SK-N-SH (cell line): ENCODE results near the gene ZFP14. TPM values are rescaled to one million over a fixed set of nuclear protein-coding genes. Genes with fewer than 3 reads are reported as not detected.

Experiments
- CTCF ChIA-PET: fragments of 300-600, 350-600 bp; formaldehyde crosslinking; extraction: SDS; loops from one replicate; lab custom pipeline; 2021; lab: Yijun Ruan, JAX
- POLR2A ChIA-PET: fragments of 350-600 bp; sonication (Branson Sonifier 250); formaldehyde crosslinking; extraction: SDS; loops from one replicate; lab custom pipeline; 2020; ENCODE audit warnings: antibody characterized with exemption, inconsistent platforms; lab: Yijun Ruan, JAX
- DNase-seq: peaks from one replicate; pipeline ENCODE4 v3.0.0; 2012
- H2AFZ ChIP-seq: fragments of 200-600 bp; sonication (generic); 2 replicates; pipeline ENCODE4 v1.8.1; 2016; ENCODE audit warnings: antibody characterized with exemption, mild to moderate bottlenecking, low read depth
- H3F3A ChIP-seq: fragments of 200-600 bp; sonication (generic); replicated peaks from 2 replicates; pipeline ENCODE3; 2016; ENCODE audit warnings: antibody characterized with exemption, mild to moderate bottlenecking; ENCODE audit not compliant: insufficient read depth
- H3K27ac ChIP-seq, 2 experiments: fragments of 200-500 bp in 1 of 2; fragments of 200-600 bp in 1 of 2; sonication (Bioruptor generic) in 1 of 2; sonication (generic), shearing (Covaris generic) in 1 of 2; 2 replicates each; pipeline versions ENCODE4 v1.5.1 to v1.6.1; 2014 to 2016; ENCODE audit warnings: low read depth in 2 of 2, inconsistent platforms in 1 of 2, low read length in 1 of 2, mild to moderate bottlenecking in 1 of 2, mixed read lengths in 1 of 2
- H3K27me3 ChIP-seq: fragments of 200-600 bp; sonication (generic), shearing (Covaris generic); 2 replicates; pipeline ENCODE4 v1.6.1; 2016; ENCODE audit warnings: mixed run types; ENCODE audit not compliant: insufficient read depth
- H3K36me3 ChIP-seq, 2 experiments: fragments of 200-500 bp in 1 of 2; fragments of 200-600 bp in 1 of 2; sonication (Bioruptor generic) in 1 of 2; sonication (generic) in 1 of 2; replicated peaks in 1 of 2; 2 replicates each; pipeline versions ENCODE3 to v1.5.1; 2014 to 2016; ENCODE audit warnings: low read length in 1 of 2, mild to moderate bottlenecking in 1 of 2; ENCODE audit not compliant: insufficient read depth in 2 of 2, control insufficient read depth in 1 of 2
- H3K4me1 ChIP-seq, 2 experiments: fragments of 200-500 bp in 1 of 2; fragments of 200-600 bp in 1 of 2; sonication (Bioruptor generic) in 1 of 2; sonication (generic), shearing (Covaris generic) in 1 of 2; 2 replicates each; pipeline versions ENCODE4 v1.5.1 to v1.6.1; 2014 to 2016; ENCODE audit warnings: low read depth in 1 of 2, low read length in 1 of 2, mixed run types in 1 of 2; ENCODE audit not compliant: insufficient read depth in 2 of 2, control insufficient read depth in 1 of 2
- H3K4me2 ChIP-seq: fragments of 200-600 bp; sonication (generic), shearing (Covaris generic); 2 replicates; pipeline ENCODE4 v1.6.1; 2017; ENCODE audit warnings: mixed run types
- H3K4me3 ChIP-seq, 2 experiments: fragments of 200-500 bp in 1 of 2; fragments of 200-600 bp in 1 of 2; sonication (Bioruptor generic) in 1 of 2; sonication (generic), shearing (Covaris generic) in 1 of 2; 2 replicates each; pipeline versions ENCODE4 v1.5.1 to v1.8.1; 2014 to 2016; ENCODE audit warnings: low read depth in 2 of 2, inconsistent platforms in 1 of 2, low read length in 1 of 2, mild to moderate bottlenecking in 1 of 2, mixed read lengths in 1 of 2, moderate library complexity in 1 of 2
- H3K79me2 ChIP-seq: fragments of 200-600 bp; sonication (generic); 2 replicates; pipeline ENCODE4 v1.8.1; 2017; ENCODE audit warnings: mild to moderate bottlenecking; ENCODE audit not compliant: insufficient read depth
- H3K9ac ChIP-seq: fragments of 200-600 bp; sonication (generic); 2 replicates; pipeline ENCODE4 v1.6.1; 2017; ENCODE audit warnings: mixed run types
- H3K9me2 ChIP-seq: fragments of 200-600 bp; sonication (generic); 2 replicates; pipeline ENCODE4 v1.6.1; 2017; ENCODE audit warnings: mixed run types
- H3K9me3 ChIP-seq: fragments of 200-600 bp; sonication (generic); 2 replicates; pipeline ENCODE4 v1.6.1; 2017; ENCODE audit warnings: mixed run types, mild to moderate bottlenecking, moderate library complexity
- H4K20me1 ChIP-seq: fragments of 200-600 bp; sonication (generic); 2 replicates; pipeline ENCODE4 v1.6.1; 2017; ENCODE audit warnings: mild to moderate bottlenecking, mixed run types; ENCODE audit not compliant: insufficient read depth
- ELF1 ChIP-seq: IDR thresholded peaks from 2 replicates; pipeline ENCODE4 v1.4.0; 2012
- EZH2phosphoT487 ChIP-seq: fragments of 200-600 bp; sonication (generic); IDR thresholded peaks from 2 replicates; pipeline ENCODE4 v1.6.1; 2017; ENCODE audit warnings: low read depth, mixed run types, mild to moderate bottlenecking, antibody characterized with exemption, moderate library complexity, borderline replicate concordance
- FOSL2 ChIP-seq: IDR thresholded peaks from 2 replicates; pipeline ENCODE4 v1.4.0; 2012; ENCODE audit warnings: low read depth, mild to moderate bottlenecking, moderate library complexity, borderline replicate concordance
- FOXJ3 ChIP-seq: sonication (generic); formaldehyde crosslinking; IDR thresholded peaks from 2 replicates; pipeline ENCODE4 v1.5.1; 2020; ENCODE audit warnings: mild to moderate bottlenecking, missing genetic modification reagents
- FOXM1 ChIP-seq: IDR thresholded peaks from 2 replicates; pipeline ENCODE4 v1.4.0; 2012; ENCODE audit warnings: low read depth, mild to moderate bottlenecking
- NFIC ChIP-seq: IDR thresholded peaks from 2 replicates; pipeline ENCODE4 v1.4.0; 2012; ENCODE audit warnings: borderline replicate concordance
- NRF1 ChIP-seq: IDR thresholded peaks from 2 replicates; pipeline ENCODE4 v1.6.1; 2012; ENCODE audit warnings: low read depth, mild to moderate bottlenecking, low read length
- RAD21 ChIP-seq: IDR thresholded peaks from 2 replicates; pipeline ENCODE4 v1.6.1; 2012; ENCODE audit warnings: mild to moderate bottlenecking, low read length
- RFX5 ChIP-seq: IDR thresholded peaks from 2 replicates; pipeline ENCODE4 v1.6.1; 2012; ENCODE audit warnings: mild to moderate bottlenecking, improper control_type of control experiment, low read length
- TCF12 ChIP-seq: IDR thresholded peaks from 2 replicates; pipeline ENCODE4 v1.4.0; 2012
- WGBS: methylation state at CpG from one replicate; pipeline ENCODE4 v1.1.6; 2017; ENCODE audit warnings: low lambda C conversion rate; 5-methylcytosine and 5-hydroxymethylcytosine counted together
- polyA plus RNA-seq, 3 experiments: library from polyadenylated mRNA; depleted of rRNA; stranded (reverse); fragments of >200 nt; gene quantifications; 2 replicates each; pipeline ENCODE4 v1.2.3, GENCODE V29; 2012
- TF ChIP-seq, protein P1 (sequence below): IDR thresholded peaks from 2 replicates; pipeline ENCODE4 v1.6.1; 2012; ENCODE audit warnings: mild to moderate bottlenecking, low read depth, low read length, moderate library complexity
- TF ChIP-seq, protein P2 (sequence below): IDR thresholded peaks from 2 replicates; pipeline ENCODE4 v1.4.0; 2012; ENCODE audit warnings: low read depth

The ZFP14 gene
- polyA plus RNA-seq, 1 of the 3 experiments (the other 2 are of a cell fraction), result 1.1 TPM

GRCh38 chr19:36418287-36419001 lies 39.4 kb upstream of the ZFP14 start, which contains the start of gene ZFP82 (continued):
- TF ChIP-seq ELF1 (no peak), FOXM1 (no peak), RFX5 (no peak), FOSL2 (no peak), NRF1 (peak; percentile 76), RAD21 (no peak), FOXJ3 (CRISPR knock-in tag) (0 out of 2 replicates have a peak, but pooled peaks have one; percentile 27), TCF12 (no peak), EZH2phosphoT487 (no peak), NFIC (no peak)
- TF ChIP-seq, protein P1, sequence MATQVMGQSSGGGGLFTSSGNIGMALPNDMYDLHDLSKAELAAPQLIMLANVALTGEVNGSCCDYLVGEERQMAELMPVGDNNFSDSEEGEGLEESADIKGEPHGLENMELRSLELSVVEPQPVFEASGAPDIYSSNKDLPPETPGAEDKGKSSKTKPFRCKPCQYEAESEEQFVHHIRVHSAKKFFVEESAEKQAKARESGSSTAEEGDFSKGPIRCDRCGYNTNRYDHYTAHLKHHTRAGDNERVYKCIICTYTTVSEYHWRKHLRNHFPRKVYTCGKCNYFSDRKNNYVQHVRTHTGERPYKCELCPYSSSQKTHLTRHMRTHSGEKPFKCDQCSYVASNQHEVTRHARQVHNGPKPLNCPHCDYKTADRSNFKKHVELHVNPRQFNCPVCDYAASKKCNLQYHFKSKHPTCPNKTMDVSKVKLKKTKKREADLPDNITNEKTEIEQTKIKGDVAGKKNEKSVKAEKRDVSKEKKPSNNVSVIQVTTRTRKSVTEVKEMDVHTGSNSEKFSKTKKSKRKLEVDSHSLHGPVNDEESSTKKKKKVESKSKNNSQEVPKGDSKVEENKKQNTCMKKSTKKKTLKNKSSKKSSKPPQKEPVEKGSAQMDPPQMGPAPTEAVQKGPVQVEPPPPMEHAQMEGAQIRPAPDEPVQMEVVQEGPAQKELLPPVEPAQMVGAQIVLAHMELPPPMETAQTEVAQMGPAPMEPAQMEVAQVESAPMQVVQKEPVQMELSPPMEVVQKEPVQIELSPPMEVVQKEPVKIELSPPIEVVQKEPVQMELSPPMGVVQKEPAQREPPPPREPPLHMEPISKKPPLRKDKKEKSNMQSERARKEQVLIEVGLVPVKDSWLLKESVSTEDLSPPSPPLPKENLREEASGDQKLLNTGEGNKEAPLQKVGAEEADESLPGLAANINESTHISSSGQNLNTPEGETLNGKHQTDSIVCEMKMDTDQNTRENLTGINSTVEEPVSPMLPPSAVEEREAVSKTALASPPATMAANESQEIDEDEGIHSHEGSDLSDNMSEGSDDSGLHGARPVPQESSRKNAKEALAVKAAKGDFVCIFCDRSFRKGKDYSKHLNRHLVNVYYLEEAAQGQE, result no peak
- TF ChIP-seq, protein P2, sequence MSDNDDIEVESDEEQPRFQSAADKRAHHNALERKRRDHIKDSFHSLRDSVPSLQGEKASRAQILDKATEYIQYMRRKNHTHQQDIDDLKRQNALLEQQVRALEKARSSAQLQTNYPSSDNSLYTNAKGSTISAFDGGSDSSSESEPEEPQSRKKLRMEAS, result peak; percentile 73
- TF ChIP-seq, all 33 proteins: peak for 9

DNA sequence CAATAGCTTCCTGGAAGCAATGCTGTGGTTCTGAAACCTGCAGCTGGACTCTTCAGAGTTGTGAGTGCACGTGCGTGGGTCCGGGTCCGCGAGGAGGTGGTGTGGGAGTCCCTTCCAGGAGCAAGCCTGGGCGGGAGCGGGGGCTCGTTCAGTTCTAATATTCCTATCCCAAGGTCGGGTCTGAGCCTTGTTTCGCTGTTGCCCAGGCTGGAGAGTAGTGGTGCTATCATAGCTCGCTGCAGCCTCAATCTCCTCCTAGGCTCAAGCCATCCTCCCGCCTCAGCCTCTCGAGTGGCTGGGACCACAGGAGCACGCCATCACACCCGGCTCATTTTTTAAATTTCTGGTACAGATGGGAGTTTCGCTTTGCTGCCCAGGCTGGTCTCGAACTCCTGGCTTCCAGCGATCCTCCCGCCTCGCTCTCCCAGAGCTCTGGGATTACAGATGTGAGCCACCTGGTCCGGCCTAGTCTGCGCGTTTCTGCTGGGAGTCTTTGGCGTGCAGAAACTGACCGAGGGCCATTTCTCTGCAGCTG lies 38.8 kb upstream of the ZFP14 start:
- H3K36me3 ChIP-seq, result peaks cover 0 to 21% of the 10 kb centered on the region in 2 experiments
- CTCF ChIA-PET, result no interaction called here
- H3K27ac ChIP-seq, result peak overlapping the region; percentile 64 to 88; a peak in 3 of 4 replicates
- peak overlapping the region; percentile 66 to 72 for H3K4me3 ChIP-seq
- POLR2A ChIA-PET, result interaction anchor here (0.6 to 2.3 kb wide), 5 partner anchors 29 to 367 kb away, joined by 3 to 10 read pairs (median 3); partner anchors contain the start of genes ZNF260, ZNF529 and ZNF566
- WGBS, result 15% methylated on average over 25 of the region's 25 CpGs
- no peaks in the 10 kb centered on the region for H3K9me2 ChIP-seq
- DNase-seq, result no peak
- H3K9me3 ChIP-seq, result 0 out of 2 replicates have a peak, but pooled peaks cover 4% of the 10 kb centered on the region
- no peaks in the 10 kb centered on the region for H3K27me3 ChIP-seq
- no peaks in the 10 kb centered on the region for H4K20me1 ChIP-seq
- H2AFZ ChIP-seq, result peak overlapping the region; percentile 95
- peak overlapping the region; percentile 85 for H3K9ac ChIP-seq
- H3K4me1 ChIP-seq, result peaks cover 0 to 6% of the 10 kb centered on the region in 2 experiments; a peak in 2 of 4 replicates
- H3F3A ChIP-seq, result no peaks in the 10 kb centered on the region
- peaks cover 51% of the 10 kb centered on the region for H3K79me2 ChIP-seq
- 0 out of 2 replicates have a peak, but pooled peaks have one; percentile 25 for TF ChIP-seq FOXJ3 (CRISPR knock-in tag)
- no peak for TF ChIP-seq RAD21
- TF ChIP-seq, all 33 proteins: peak for 1
- H3K4me2 ChIP-seq, result peak overlapping the region; percentile 79
